ENCODE measurements around the gene LIN7B.

LIN7B gene

GRCh38 chr19:49103331-49104085, 10.7 kb upstream of the LIN7B start:
- Histone ChIP-seq H3K4me3 (0 out of 2 replicates have a peak overlapping the region, but pooled peaks have one; percentile 25), H3K9me3 (ENCODE audit: low read depth, low read length) (no peaks in the 10 kb centered on the region), H3K27ac (peak overlapping the region; percentile 65), H3K9ac (ENCODE audit: insufficient read length) (peak overlapping the region; percentile 33), H3K36me3 (ENCODE audit: insufficient read depth, low read length) (peaks cover 96% of the 10 kb centered on the region)
- TF ChIP-seq FOXP2 (optimal IDR thresholded peaks at IDR 0.05; ENCODE audit: control extremely low read depth, extremely low read length, insufficient read depth) (no peak), POLR2AphosphoS5 (IDR thresholded peaks at IDR 0.05; ENCODE audit: borderline replicate concordance, low read depth, low read length) (no peak; the same call in 1 of the 2 replicates), EZH2 (IDR thresholded peaks at IDR 0.05) (no peak)
- DNase-seq (ENCODE audit: low read depth, low spot score): no peak

- no peak for TF ChIP-seq POLR2AphosphoS5 (IDR thresholded peaks at IDR 0.05; ENCODE audit: borderline replicate concordance, low read depth, low read length)
- TF ChIP-seq FOXP2 (optimal IDR thresholded peaks at IDR 0.05; ENCODE audit: control extremely low read depth, extremely low read length, insufficient read depth): no peak
- TF ChIP-seq EZH2 (IDR thresholded peaks at IDR 0.05): no peak
- Histone ChIP-seq H3K4me3 (no peak overlapping the region), H3K36me3 (ENCODE audit: insufficient read depth, low read length) (peaks cover 96% of the 10 kb centered on the region), H3K9me3 (ENCODE audit: low read depth, low read length) (no peaks in the 10 kb centered on the region), H3K27ac (peak overlapping the region; percentile 65), H3K9ac (ENCODE audit: insufficient read length) (peak overlapping the region; percentile 20)
- no peak for DNase-seq (ENCODE audit: low read depth, low spot score)
These were observed 9.8 kb upstream of the LIN7B start for GRCh38 chr19:49104229-49104864.

- DNase-seq (ENCODE audit: low read depth, low spot score): no peak
- H3K36me3 ChIP-seq (ENCODE audit: insufficient read depth, low read length): peaks cover 81% of the 10 kb centered on the region
- TF ChIP-seq FOXP2 (optimal IDR thresholded peaks at IDR 0.05; ENCODE audit: control extremely low read depth, extremely low read length, insufficient read depth) (no peak), POLR2AphosphoS5 (IDR thresholded peaks at IDR 0.05; ENCODE audit: borderline replicate concordance, low read depth, low read length) (no peak), EZH2 (IDR thresholded peaks at IDR 0.05) (no peak)
These were observed 7.5 kb upstream of the LIN7B start for GRCh38 chr19:49106648-49107135.

GRCh38 chr19:49107625-49108459, 6.3 kb upstream of the LIN7B start:
- peaks cover 73% of the 10 kb centered on the region for H3K36me3 ChIP-seq (ENCODE audit: insufficient read depth, low read length)
- peak overlapping the region; percentile 90 for H3K27ac ChIP-seq
- no peaks in the 10 kb centered on the region for H3K9me3 ChIP-seq (ENCODE audit: low read depth, low read length)
- H3K4me3 ChIP-seq: no peak overlapping the region
- DNase-seq (ENCODE audit: low read depth, low spot score): no peak
- no peak overlapping the region for H3K9ac ChIP-seq (ENCODE audit: insufficient read length)
- TF ChIP-seq POLR2AphosphoS5 (IDR thresholded peaks at IDR 0.05; ENCODE audit: borderline replicate concordance, low read depth, low read length): no peak

More at GRCh38 chr19:49106648-49107135, 7.5 kb upstream of the LIN7B start:
- Histone ChIP-seq H3K9ac (ENCODE audit: insufficient read length) (no peak overlapping the region), H3K4me3 (no peak overlapping the region), H3K9me3 (ENCODE audit: low read depth, low read length) (no peaks in the 10 kb centered on the region), H3K27ac (peak overlapping the region; percentile 51)

GRCh38 chr19:49109051-49109450, 5.1 kb upstream of the LIN7B start:
- peaks cover 60% of the 10 kb centered on the region for H3K36me3 ChIP-seq (ENCODE audit: insufficient read depth, low read length)
- DNase-seq (ENCODE audit: low read depth, low spot score): no peak
- no peak overlapping the region for H3K9ac ChIP-seq (ENCODE audit: insufficient read length)
- TF ChIP-seq EZH2 (IDR thresholded peaks at IDR 0.05): no peak
- TF ChIP-seq POLR2AphosphoS5 (IDR thresholded peaks at IDR 0.05; ENCODE audit: borderline replicate concordance, low read depth, low read length): no peak
- peak overlapping the region; percentile 90 for H3K27ac ChIP-seq
- no peaks in the 10 kb centered on the region for H3K9me3 ChIP-seq (ENCODE audit: low read depth, low read length)
- no peak overlapping the region for H3K4me3 ChIP-seq

GRCh38 chr19:49109569-49110233, 4.5 kb upstream of the LIN7B start:
- TF ChIP-seq POLR2AphosphoS5 (IDR thresholded peaks at IDR 0.05; ENCODE audit: borderline replicate concordance, low read depth, low read length): no peak; the same call in 1 of the 2 replicates
- no peak for TF ChIP-seq EZH2 (IDR thresholded peaks at IDR 0.05)
- TF ChIP-seq FOXP2 (optimal IDR thresholded peaks at IDR 0.05; ENCODE audit: control extremely low read depth, extremely low read length, insufficient read depth): no peak
- H3K27ac ChIP-seq: peak overlapping the region; percentile 90
- H3K9ac ChIP-seq (ENCODE audit: insufficient read length): no peak overlapping the region
- H3K9me3 ChIP-seq (ENCODE audit: low read depth, low read length): no peaks in the 10 kb centered on the region
- H3K36me3 ChIP-seq (ENCODE audit: insufficient read depth, low read length): peaks cover 54% of the 10 kb centered on the region
- DNase-seq (ENCODE audit: low read depth, low spot score): no peak
- no peak overlapping the region for H3K4me3 ChIP-seq

GRCh38 chr19:49110567-49110966, 3.6 kb upstream of the LIN7B start:
- TF ChIP-seq EZH2 (IDR thresholded peaks at IDR 0.05) (no peak), FOXP2 (optimal IDR thresholded peaks at IDR 0.05; ENCODE audit: control extremely low read depth, extremely low read length, insufficient read depth) (no peak), POLR2AphosphoS5 (IDR thresholded peaks at IDR 0.05; ENCODE audit: borderline replicate concordance, low read depth, low read length) (no peak)
- Histone ChIP-seq H3K9ac (ENCODE audit: insufficient read length) (no peak overlapping the region), H3K36me3 (ENCODE audit: insufficient read depth, low read length) (peaks cover 45% of the 10 kb centered on the region), H3K27ac (peak overlapping the region; percentile 87), H3K4me3 (no peak overlapping the region), H3K9me3 (ENCODE audit: low read depth, low read length) (no peaks in the 10 kb centered on the region)
- no peak for DNase-seq (ENCODE audit: low read depth, low spot score)
